Measurements from ENCODE around the gene RAET1G. TPM values are rescaled to one million over a fixed set of nuclear protein-coding genes. Genes with fewer than 3 reads are reported as not detected.
"Not testable (repeated sequence)": the region's sequence is repeated elsewhere in the genome, so short reads cannot be mapped to it uniquely, and the experiment has no call there.

The RAET1G gene
- total RNA-seq, 2 experiments from 2014 or later, result not detected

GRCh38 chr6:149896491-149896890 is 26.4 kb downstream of the RAET1G start:
- CTCF ChIA-PET (ENCODE audit: unreplicated experiment), result no interaction called here
- Histone ChIP-seq H3K27ac (ENCODE audit: low read depth, low read length, poor library complexity, severe bottlenecking) (no peak overlapping the region), H3K9me3 (ENCODE audit: low read length) (no peaks in the 10 kb centered on the region), H3K4me1 (ENCODE audit: insufficient read depth, low read length, poor library complexity, severe bottlenecking) (no peaks in the 10 kb centered on the region), H3K79me2 (ENCODE audit: insufficient read depth, low read depth, low read length) (no peaks in the 10 kb centered on the region), H3K4me2 (ENCODE audit: low read length) (no peak overlapping the region), H3K9me2 (ENCODE audit: insufficient read depth, low read length) (no peaks in the 10 kb centered on the region), H3K36me3 (ENCODE audit: insufficient read depth, low read length) (no peaks in the 10 kb centered on the region), H4K20me1 (ENCODE audit: insufficient read depth, low read length) (no peaks in the 10 kb centered on the region), H3K4me3 (ENCODE audit: low read depth, low read length, poor library complexity, severe bottlenecking) (no peak overlapping the region), H2AFZ (ENCODE audit: low read length) (no peak overlapping the region)
- POLR2A ChIA-PET, result interaction anchor here (0.6 kb wide), 1 partner anchor 17 kb away, joined by 4 read pairs; no protein-coding TSS in a partner anchor
- no TSS peak for BruUV-seq (replicated peaks)
- TF ChIP-seq CTCF (conservative IDR thresholded peaks at IDR 0.05; ENCODE audit: low read length) (no peak), EZH2phosphoT487 (IDR thresholded peaks at IDR 0.05; ENCODE audit: borderline replicate concordance, low read depth, low read length) (no peak)
- intact Hi-C loops (cut with micrococcal nuclease; ENCODE audit: unreplicated experiment), result no loop called here
- DNase-seq (ENCODE audit: low spot score), result no peak

DNA sequence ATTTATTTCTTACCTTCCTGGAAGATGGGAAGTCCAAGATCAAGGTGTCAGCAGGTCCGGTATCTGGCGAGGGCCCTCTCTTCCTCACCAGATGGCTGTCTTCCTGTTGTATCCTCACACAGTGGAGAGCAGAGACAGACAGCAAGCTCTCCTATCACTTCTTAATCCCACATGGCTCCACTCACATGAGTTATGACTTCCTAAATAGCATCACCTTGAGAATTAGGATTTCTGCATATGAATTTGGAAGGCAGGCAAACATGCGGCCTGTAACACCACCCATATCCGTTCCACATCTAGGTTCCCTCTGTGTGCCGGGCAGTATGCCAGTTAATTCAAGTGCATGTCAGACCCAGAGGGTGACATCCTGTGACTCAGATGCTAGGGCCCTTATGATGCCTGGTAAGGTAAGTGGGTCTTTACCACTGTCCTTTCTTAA is 27.1 kb downstream of the RAET1G start:
- Histone ChIP-seq H3K27ac (ENCODE audit: low read depth, low read length, poor library complexity, severe bottlenecking) (no peak overlapping the region), H2AFZ (ENCODE audit: low read length) (no peak overlapping the region), H3K4me2 (ENCODE audit: low read length) (no peak overlapping the region), H3K79me2 (ENCODE audit: insufficient read depth, low read depth, low read length) (no peaks in the 10 kb centered on the region), H3K9me3 (ENCODE audit: low read length) (no peaks in the 10 kb centered on the region), H3K9me2 (ENCODE audit: insufficient read depth, low read length) (no peaks in the 10 kb centered on the region), H3K4me3 (ENCODE audit: low read depth, low read length, poor library complexity, severe bottlenecking) (no peak overlapping the region), H3K36me3 (ENCODE audit: insufficient read depth, low read length) (no peaks in the 10 kb centered on the region), H4K20me1 (ENCODE audit: insufficient read depth, low read length) (no peaks in the 10 kb centered on the region), H3K4me1 (ENCODE audit: insufficient read depth, low read length, poor library complexity, severe bottlenecking) (no peaks in the 10 kb centered on the region)
- intact Hi-C loops (cut with micrococcal nuclease; ENCODE audit: unreplicated experiment), result no loop called here
- no TSS peak for BruUV-seq (replicated peaks)
- no peak for DNase-seq (ENCODE audit: low spot score)
- TF ChIP-seq EZH2phosphoT487 (IDR thresholded peaks at IDR 0.05; ENCODE audit: borderline replicate concordance, low read depth, low read length) (no peak), CTCF (conservative IDR thresholded peaks at IDR 0.05; ENCODE audit: low read length) (no peak)
- ChIA-PET CTCF (ENCODE audit: unreplicated experiment) (no interaction called here), POLR2A (no interaction called here)

- CTCF ChIA-PET (ENCODE audit: unreplicated experiment), result no interaction called here
- TF ChIP-seq EZH2phosphoT487 (IDR thresholded peaks at IDR 0.05; ENCODE audit: borderline replicate concordance, low read depth, low read length), result no peak
- TF ChIP-seq CTCF (conservative IDR thresholded peaks at IDR 0.05; ENCODE audit: low read length), result no peak
- no peak overlapping the region for H3K27ac ChIP-seq (ENCODE audit: low read depth, low read length, poor library complexity, severe bottlenecking)
Measured at GRCh38 chr6:149895048-149895590, 27.8 kb downstream of the RAET1G start.

GRCh38 chr6:149891864-149892263 is 31.1 kb downstream of the RAET1G start:
- H3K4me1 ChIP-seq (ENCODE audit: insufficient read depth, low read length, poor library complexity, severe bottlenecking); H3K4me3 ChIP-seq (ENCODE audit: low read depth, low read length, poor library complexity, severe bottlenecking); H2AFZ ChIP-seq (ENCODE audit: low read length); H3K4me2 ChIP-seq (ENCODE audit: low read length); H3K36me3 ChIP-seq (ENCODE audit: insufficient read depth, low read length); H4K20me1 ChIP-seq (ENCODE audit: insufficient read depth, low read length); BruUV-seq (replicated peaks); H3K79me2 ChIP-seq (ENCODE audit: insufficient read depth, low read depth, low read length); DNase-seq (ENCODE audit: low spot score); H3K9me3 ChIP-seq (ENCODE audit: low read length); H3K9me2 ChIP-seq (ENCODE audit: insufficient read depth, low read length); H3K27ac ChIP-seq (ENCODE audit: low read depth, low read length, poor library complexity, severe bottlenecking); intact Hi-C loops (cut with micrococcal nuclease; ENCODE audit: unreplicated experiment); CTCF ChIA-PET (ENCODE audit: unreplicated experiment): not testable (repeated sequence)
- POLR2A ChIA-PET, result interaction anchor here (0.6 kb wide), 1 partner anchor 99 kb away, joined by 3 read pairs; no protein-coding TSS in a partner anchor

More at GRCh38 chr6:149895048-149895590, 27.8 kb downstream of the RAET1G start:
- no TSS peak for BruUV-seq (replicated peaks)
- Histone ChIP-seq H3K36me3 (ENCODE audit: insufficient read depth, low read length) (no peaks in the 10 kb centered on the region), H4K20me1 (ENCODE audit: insufficient read depth, low read length) (no peaks in the 10 kb centered on the region), H3K4me2 (ENCODE audit: low read length) (no peak overlapping the region), H3K9me3 (ENCODE audit: low read length) (no peaks in the 10 kb centered on the region), H3K9me2 (ENCODE audit: insufficient read depth, low read length) (no peaks in the 10 kb centered on the region), H3K4me3 (ENCODE audit: low read depth, low read length, poor library complexity, severe bottlenecking) (no peak overlapping the region), H3K4me1 (ENCODE audit: insufficient read depth, low read length, poor library complexity, severe bottlenecking) (no peaks in the 10 kb centered on the region), H3K79me2 (ENCODE audit: insufficient read depth, low read depth, low read length) (no peaks in the 10 kb centered on the region), H2AFZ (ENCODE audit: low read length) (no peak overlapping the region)
- intact Hi-C loops (cut with micrococcal nuclease; ENCODE audit: unreplicated experiment), result no loop called here
- DNase-seq (ENCODE audit: low spot score), result no peak
- POLR2A ChIA-PET, result no interaction called here

Data from OCI-LY7 (cell line).